Breast epithelium (tissue), 3 donors: Measurements from ENCODE around the gene VPS13D.

Experiments used
- CTCF ChIP-seq, 3 donors: fragments of 450-650 bp; IDR thresholded peaks; one replicate each; pipeline ENCODE4 v1.5.1; 2016 to 2017; ENCODE audit warnings: antibody characterized with exemption in 3 of 3, mild to moderate bottlenecking in 3 of 3, moderate library complexity in 3 of 3
- POLR2A ChIP-seq: fragments of 450-650 bp; IDR thresholded peaks from one replicate; pipeline ENCODE4 v1.6.1; 2016; ENCODE audit warnings: antibody characterized with exemption, mild to moderate bottlenecking, moderate library complexity
- POLR2AphosphoS5 ChIP-seq, 3 donors: sonication (generic); formaldehyde crosslinking; IDR thresholded peaks; one replicate each; pipeline ENCODE4 v1.6.1; 2017; ENCODE audit warnings: antibody characterized with exemption in 3 of 3

- TF ChIP-seq CTCF (IDR thresholded peaks at IDR 0.05) (no peak), POLR2A (no peak), POLR2AphosphoS5 (IDR thresholded peaks at IDR 0.05) (no peak)
Observed at GRCh38 chr1:12197483-12197880, 32.3 kb upstream of the VPS13D start.
